IPS-20b (cell line): ENCODE results near the gene THRB.
"Not testable (repeated sequence)": the region's sequence is repeated elsewhere in the genome, so short reads cannot be mapped to it uniquely, and the experiment has no call there.

Experiments
- H3K27ac ChIP-seq: one replicate; pipeline ENCODE4 v1.5.1; 2013; ENCODE audit warnings: low read length
- H3K27me3 ChIP-seq: 2 replicates; pipeline ENCODE4 v1.6.1; 2013; ENCODE audit warnings: mild to moderate bottlenecking, low read length, inconsistent platforms; ENCODE audit not compliant: insufficient read depth
- H3K36me3 ChIP-seq: 2 replicates; pipeline ENCODE4 v1.6.1; 2013; ENCODE audit warnings: low read depth, mild to moderate bottlenecking, inconsistent platforms, low read length, moderate library complexity; ENCODE audit not compliant: insufficient read depth
- H3K4me1 ChIP-seq: 2 replicates; pipeline ENCODE4 v1.6.1; 2013; ENCODE audit warnings: mild to moderate bottlenecking, control low read depth, inconsistent platforms, low read length, moderate library complexity; ENCODE audit not compliant: insufficient read depth
- H3K4me3 ChIP-seq: 2 replicates; pipeline ENCODE4 v1.5.1; 2013; ENCODE audit warnings: mild to moderate bottlenecking, low read length, inconsistent platforms
- H3K9ac ChIP-seq: 2 replicates; pipeline ENCODE4 v1.6.1; 2013; ENCODE audit warnings: low read depth, mild to moderate bottlenecking, inconsistent platforms, low read length, moderate library complexity
- H3K9me3 ChIP-seq: 2 replicates; pipeline ENCODE4 v1.6.1; 2013; ENCODE audit warnings: mild to moderate bottlenecking, low read depth, low read length, inconsistent platforms; ENCODE audit not compliant: insufficient read depth

THRB gene

GRCh38 chr3:24096695-24097290 lies 397.9 kb downstream of the THRB start:
- Histone ChIP-seq H3K27ac (no peak overlapping the region), H3K9me3 (no peaks in the 10 kb centered on the region), H3K4me3 (no peak overlapping the region), H3K27me3 (no peaks in the 10 kb centered on the region), H3K36me3 (no peaks in the 10 kb centered on the region), H3K9ac (no peak overlapping the region), H3K4me1 (no peaks in the 10 kb centered on the region)

DNA sequence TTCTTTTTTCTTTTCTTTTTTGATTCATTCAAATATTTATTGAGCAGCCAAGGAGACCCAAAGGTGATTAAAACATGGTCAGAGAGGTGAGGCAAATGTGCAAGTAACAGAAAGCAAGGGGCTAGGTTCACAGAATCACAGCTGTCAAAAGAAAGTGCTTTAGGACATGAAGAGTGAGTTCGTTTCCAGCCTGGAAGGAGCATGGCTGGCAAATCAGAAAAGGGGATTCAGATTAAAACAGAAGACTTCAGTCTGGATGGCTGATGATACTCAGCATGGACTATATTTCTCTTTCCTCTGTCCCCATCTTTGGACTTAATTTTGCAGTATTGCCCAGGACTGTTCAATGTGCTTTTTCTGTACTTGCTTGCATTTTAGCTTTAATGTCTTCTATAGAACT lies 398.4 kb downstream of the THRB start:
- no peak overlapping the region for H3K27ac ChIP-seq
- no peak overlapping the region for H3K9ac ChIP-seq
- no peaks in the 10 kb centered on the region for H3K4me1 ChIP-seq
- no peaks in the 10 kb centered on the region for H3K36me3 ChIP-seq
- H3K9me3 ChIP-seq = no peaks in the 10 kb centered on the region
- no peaks in the 10 kb centered on the region for H3K27me3 ChIP-seq
- H3K4me3 ChIP-seq = no peak overlapping the region

DNA sequence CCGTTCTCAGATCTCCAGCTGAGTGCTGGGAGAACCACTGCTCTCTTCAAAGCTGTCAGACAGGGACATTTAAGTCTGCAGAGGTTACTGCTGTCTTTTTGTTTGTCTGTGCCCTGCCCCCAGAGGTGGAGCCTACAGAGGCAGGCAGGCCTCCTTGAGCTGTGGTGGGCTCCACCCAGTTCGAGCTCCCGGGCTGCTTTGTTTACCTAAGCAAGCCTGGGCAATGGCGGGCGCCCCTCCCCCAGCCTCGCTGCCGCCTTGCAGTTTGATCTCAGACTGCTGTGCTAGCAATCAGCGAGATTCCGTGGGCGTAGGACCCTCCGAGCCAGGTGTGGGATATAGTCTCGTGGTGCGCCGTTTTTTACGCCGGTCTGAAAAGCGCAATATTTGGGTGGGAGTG lies 399.8 kb downstream of the THRB start:
- not testable (repeated sequence) for H3K36me3 ChIP-seq, H3K9me3 ChIP-seq, H3K9ac ChIP-seq, H3K27ac ChIP-seq, H3K4me3 ChIP-seq, H3K4me1 ChIP-seq, H3K27me3 ChIP-seq

GRCh38 chr3:24088782-24089181 lies 405.9 kb downstream of the THRB start:
- Histone ChIP-seq H3K9ac (no peak overlapping the region), H3K9me3 (no peaks in the 10 kb centered on the region), H3K4me3 (no peak overlapping the region), H3K27me3 (no peaks in the 10 kb centered on the region), H3K4me1 (no peaks in the 10 kb centered on the region), H3K27ac (no peak overlapping the region), H3K36me3 (no peaks in the 10 kb centered on the region)

DNA sequence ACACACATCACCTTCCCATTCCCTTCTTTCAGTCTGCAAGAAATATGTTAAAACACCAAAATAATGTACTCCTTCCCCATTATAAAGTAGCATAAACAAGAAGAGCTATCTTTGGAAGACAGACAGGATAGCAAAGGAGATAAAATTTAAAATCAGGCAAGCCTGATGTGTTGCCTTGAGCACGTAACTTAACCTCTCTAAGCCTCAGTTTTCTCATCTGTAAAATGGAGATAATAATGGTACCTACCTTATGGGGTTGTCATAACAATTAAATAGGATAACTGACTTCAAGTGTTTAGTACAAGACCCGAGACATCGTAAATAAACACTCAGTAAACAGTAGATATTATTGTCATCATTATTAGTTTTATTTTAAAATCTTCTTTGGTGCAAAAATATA lies 407.2 kb downstream of the THRB start:
- Histone ChIP-seq H3K27me3 (no peaks in the 10 kb centered on the region), H3K9ac (no peak overlapping the region), H3K4me1 (no peaks in the 10 kb centered on the region), H3K27ac (no peak overlapping the region), H3K36me3 (no peaks in the 10 kb centered on the region), H3K9me3 (no peaks in the 10 kb centered on the region), H3K4me3 (no peak overlapping the region)

DNA sequence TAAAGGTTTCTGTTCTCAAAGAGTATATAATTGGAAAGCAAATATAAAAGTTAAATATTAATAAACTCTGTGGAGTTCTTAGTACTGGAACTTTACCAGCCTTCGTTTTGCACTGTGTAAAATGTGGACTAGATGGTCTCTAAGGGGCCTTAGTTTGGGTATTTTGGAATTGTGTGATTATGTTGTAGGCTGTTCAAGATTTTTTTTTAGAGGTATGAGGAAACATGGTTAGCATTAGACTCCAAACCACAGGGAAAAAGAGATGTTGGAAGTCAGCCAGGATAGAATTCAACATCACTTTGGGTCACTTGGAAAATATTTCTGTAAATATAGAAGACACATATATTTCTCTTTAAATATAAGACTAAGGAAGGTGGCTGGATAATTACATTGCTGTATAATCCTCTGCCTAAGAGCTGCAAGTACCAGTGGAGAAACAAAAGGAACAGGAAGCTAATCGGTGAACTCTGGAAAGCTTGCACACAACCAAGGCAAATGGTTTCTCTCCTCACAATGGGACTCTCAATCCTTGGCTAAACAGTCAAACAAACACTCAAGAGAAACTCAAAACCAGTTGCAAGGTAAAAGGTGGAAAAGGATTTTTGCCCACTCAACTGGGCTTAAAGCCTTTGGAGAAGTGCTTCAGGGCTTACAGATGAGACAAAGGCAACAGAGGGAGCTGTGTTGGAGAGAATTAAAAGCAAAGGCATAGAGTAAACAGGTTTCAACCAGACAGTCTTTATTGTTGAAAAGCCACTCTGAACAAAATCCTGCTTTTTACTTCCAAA lies 407.8 kb downstream of the THRB start:
- Histone ChIP-seq H3K9ac (no peak overlapping the region), H3K36me3 (no peaks in the 10 kb centered on the region), H3K27ac (no peak overlapping the region), H3K4me3 (no peak overlapping the region), H3K27me3 (no peaks in the 10 kb centered on the region), H3K4me1 (no peaks in the 10 kb centered on the region), H3K9me3 (no peaks in the 10 kb centered on the region)

GRCh38 chr3:24086206-24086605 lies 408.4 kb downstream of the THRB start:
- Histone ChIP-seq H3K27me3 (no peaks in the 10 kb centered on the region), H3K27ac (no peak overlapping the region), H3K4me1 (no peaks in the 10 kb centered on the region), H3K36me3 (no peaks in the 10 kb centered on the region), H3K4me3 (no peak overlapping the region), H3K9me3 (no peaks in the 10 kb centered on the region), H3K9ac (no peak overlapping the region)

DNA sequence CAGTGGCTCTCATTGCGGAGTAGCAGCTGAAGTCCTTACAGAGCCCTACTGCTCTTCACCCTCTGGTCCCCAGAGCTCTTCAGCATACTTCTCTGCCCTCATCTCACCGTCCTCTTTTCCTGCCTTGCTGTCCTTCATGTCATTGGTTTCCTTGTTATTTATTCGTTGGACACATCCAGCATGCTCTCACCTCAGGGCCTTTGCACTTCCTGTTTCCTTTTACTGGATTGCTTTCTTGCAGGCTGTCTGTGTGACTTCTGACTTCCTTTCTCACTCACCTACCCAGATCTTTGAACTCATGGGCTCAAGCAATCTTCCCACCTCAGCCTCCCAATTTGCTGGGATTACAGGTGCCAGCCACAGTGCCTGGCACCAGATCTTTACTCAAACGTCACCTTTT lies 422.5 kb downstream of the THRB start:
- Histone ChIP-seq H3K4me3 (no peak overlapping the region), H3K4me1 (no peaks in the 10 kb centered on the region), H3K9me3 (no peaks in the 10 kb centered on the region), H3K36me3 (no peaks in the 10 kb centered on the region), H3K27me3 (no peaks in the 10 kb centered on the region), H3K9ac (no peak overlapping the region), H3K27ac (no peak overlapping the region)

DNA sequence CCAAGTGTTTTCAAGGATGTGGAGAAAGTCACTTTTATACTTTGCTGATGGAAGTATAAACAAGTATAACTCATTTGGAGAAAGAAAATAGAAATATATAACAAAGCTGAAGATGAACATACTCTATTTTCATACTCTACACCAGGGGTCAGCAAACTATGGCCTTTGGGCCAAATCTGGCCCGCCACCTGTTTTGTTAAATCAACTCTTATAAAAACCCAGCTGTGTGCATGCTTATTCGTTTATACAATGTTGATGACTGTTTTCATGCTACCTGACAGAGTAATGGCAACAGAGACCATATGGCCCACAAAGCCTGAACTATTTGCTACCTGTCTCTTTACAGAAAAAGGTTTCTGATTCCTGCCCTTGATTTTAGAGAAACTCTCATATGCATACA lies 425.6 kb downstream of the THRB start:
- no peaks in the 10 kb centered on the region for H3K9me3 ChIP-seq
- no peak overlapping the region for H3K27ac ChIP-seq
- H3K27me3 ChIP-seq = no peaks in the 10 kb centered on the region
- H3K9ac ChIP-seq = no peak overlapping the region
- no peaks in the 10 kb centered on the region for H3K36me3 ChIP-seq
- no peak overlapping the region for H3K4me3 ChIP-seq
- H3K4me1 ChIP-seq = no peaks in the 10 kb centered on the region

GRCh38 chr3:24067483-24067882 lies 427.2 kb downstream of the THRB start:
- Histone ChIP-seq H3K36me3 (no peaks in the 10 kb centered on the region), H3K4me1 (no peaks in the 10 kb centered on the region), H3K9me3 (no peaks in the 10 kb centered on the region), H3K9ac (no peak overlapping the region), H3K27ac (no peak overlapping the region), H3K27me3 (no peaks in the 10 kb centered on the region), H3K4me3 (no peak overlapping the region)
